Stimulated activated CD4-positive, alpha-beta T cell treated with anti-CD3 and anti-CD28 coated beads, Interleukin-1b, Interleukin-23, amount 100 ng/mL, for 1 hour (primary cell): ENCODE data around the gene OR52J3.
"Not testable (repeated sequence)": the region's sequence is repeated elsewhere in the genome, so short reads cannot be mapped to it uniquely, and the experiment has no call there.

ENCODE experiments used
- DNase-seq, 2 donors: peaks; one replicate each; pipeline ENCODE4 v3.0.0-alpha.2; 2020; ENCODE audit warnings: low read depth in 2 of 2

The OR52J3 gene

GRCh38 chr11:5046226-5046625 is at the start of gene OR52J3:
OR52J3 (plus strand) TSS chr11:5046526; CDS start chr11:5046526, 0 bp downstream.
- DNase-seq = no peak

DNA sequence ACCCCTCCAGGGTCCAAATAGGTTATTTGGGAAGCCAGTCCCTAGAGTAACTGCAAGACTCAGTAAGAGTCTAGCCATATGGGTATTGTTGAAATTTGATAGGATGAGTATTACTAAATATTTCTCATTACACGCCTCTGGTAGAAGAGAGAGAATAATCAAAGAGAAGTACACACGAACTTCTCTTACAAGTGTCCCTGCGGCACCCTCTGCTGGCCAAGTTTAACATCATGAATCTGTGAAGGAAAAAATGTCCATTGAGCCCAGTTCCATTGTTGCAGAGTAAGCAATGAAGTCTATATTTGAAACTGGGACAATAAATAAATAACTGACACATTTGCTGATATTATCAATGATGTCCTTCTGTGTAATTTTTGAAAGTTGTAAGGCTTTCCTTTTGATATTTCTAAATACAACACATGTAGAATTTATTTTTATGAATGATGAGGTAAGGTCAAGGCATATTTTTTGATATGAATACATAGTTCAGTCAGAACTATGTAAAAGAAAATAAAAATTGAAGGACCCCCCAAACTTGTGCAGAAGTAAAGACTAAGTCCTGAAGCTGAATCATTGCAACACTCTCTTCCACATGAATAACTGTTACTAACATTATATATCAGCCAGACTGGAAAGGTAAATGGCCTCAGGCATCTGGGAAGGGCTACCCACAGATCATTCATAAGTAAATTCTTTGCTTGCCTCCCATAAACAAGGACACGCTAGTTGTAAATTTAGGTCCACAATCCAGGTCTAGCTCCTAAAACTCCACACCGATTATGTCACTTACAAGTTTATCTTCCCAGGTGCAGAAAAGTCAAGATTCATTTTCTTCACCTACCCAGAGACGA is 41.7 kb upstream of the OR52J3 start:
- no peak for DNase-seq

DNA sequence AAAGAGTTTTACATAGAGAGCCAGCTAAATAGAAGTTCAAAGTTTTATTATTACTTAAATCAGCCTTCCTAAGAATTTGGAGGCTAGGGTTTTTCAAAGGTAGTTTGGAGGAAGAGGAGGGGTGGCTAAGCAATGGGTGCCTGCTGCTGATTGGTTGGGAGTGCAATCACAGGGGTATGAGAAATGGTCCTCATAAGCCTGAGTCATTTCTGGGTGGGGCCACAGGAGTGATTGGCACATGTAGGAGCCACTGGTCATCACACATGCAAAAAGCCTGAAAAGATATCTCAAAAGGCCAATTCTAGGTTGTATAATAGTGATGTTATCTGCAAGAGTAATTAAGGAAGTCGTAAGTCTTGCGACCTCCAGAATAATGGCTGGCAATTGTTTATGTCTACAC is 38.8 kb upstream of the OR52J3 start:
- no peak for DNase-seq

- DNase-seq = no peak
Observed at GRCh38 chr11:5011254-5011653, 35.1 kb upstream of the OR52J3 start.

GRCh38 chr11:5013012-5013411 is 33.3 kb upstream of the OR52J3 start:
- no peak for DNase-seq

DNA sequence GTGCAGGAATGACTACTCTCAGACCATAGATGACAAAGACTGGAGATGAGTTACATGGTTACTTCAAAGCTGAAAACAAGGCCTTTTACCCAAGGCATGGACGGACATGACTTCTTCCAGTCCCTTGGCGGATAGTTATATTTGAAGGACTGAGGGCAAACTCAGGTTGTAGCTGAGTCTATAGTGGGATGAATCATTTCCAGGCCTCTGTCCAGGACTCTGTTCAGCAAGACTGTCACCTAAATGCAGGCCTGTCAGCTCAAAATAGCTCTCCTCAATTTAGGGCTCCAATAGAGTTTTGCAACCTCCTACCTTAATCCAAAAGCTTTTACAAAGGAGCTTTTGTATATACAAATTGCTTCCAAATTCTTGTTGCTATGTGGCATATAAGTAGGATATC is 24.3 kb upstream of the OR52J3 start:
- no peak for DNase-seq

DNA sequence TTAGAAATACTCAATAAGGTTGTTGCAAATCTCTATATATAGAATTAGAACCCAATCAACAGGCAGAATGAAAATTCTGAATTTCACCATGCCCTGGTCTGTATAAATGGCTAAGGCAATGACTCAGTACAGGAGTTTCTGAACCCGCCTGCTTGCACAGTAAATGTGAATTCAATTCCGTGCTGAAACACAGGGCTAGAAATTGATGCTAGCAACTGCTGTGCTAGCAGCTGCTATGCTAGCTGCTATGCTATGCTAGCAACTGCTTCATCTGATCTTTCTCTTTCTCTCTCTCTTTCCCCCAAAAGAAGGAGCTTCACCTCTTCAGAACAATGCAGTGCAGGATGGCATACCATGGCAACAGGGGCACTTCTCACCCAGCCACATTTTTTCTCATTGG is 9.7 kb upstream of the OR52J3 start:
- DNase-seq = no peak

- DNase-seq = no peak
Observed at GRCh38 chr11:5037926-5038325, 8.4 kb upstream of the OR52J3 start.

DNA sequence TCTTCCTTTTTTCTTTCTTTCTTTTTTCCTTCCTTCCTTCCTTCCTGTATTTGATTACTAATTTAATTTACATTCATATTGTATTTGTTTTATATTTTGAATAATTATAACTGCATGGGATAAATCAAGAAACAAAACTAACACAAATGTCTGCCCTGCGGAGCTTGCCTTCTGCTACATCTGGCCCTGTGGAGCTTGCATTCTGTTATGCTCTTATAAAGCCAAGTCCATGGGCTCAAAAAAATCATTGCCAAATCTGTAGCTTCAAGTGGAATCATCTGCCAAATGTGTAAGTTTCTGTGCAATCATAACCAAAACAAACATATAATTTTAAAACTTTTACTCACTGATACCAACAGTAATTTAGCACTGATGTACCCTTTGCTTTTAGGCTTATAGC is 8.0 kb upstream of the OR52J3 start:
- no peak for DNase-seq

DNA sequence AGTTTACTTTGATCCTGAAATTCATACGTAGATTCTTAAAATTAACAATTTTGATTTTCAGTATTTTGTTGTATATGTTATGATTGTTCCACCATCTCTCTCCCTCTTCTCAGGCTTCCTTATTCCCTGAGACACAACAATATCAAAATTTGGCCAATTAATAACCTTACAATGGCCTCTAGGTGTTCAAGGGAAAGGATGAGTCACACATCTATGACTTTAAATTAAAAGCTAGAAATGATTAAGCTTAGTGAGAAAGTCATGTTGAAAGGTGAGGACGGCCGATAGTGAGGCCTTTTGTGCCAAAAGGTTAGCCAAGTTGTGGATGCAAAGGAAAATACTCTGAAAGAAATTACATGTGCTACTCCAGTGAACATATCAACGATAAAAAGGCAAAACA is 5.5 kb upstream of the OR52J3 start:
- no peak for DNase-seq

GRCh38 chr11:5042091-5042490 is 4.2 kb upstream of the OR52J3 start:
- DNase-seq = no peak

GRCh38 chr11:5043380-5043779 is 2.9 kb upstream of the OR52J3 start:
- DNase-seq = no peak

GRCh38 chr11:5046754-5047330 is 516 bp downstream of the OR52J3 start:
- no peak for DNase-seq

GRCh38 chr11:5058679-5059078 is 12.4 kb downstream of the OR52J3 start:
- not testable (repeated sequence) for DNase-seq

- no peak for DNase-seq
Observed at GRCh38 chr11:5059391-5059790, 13.1 kb downstream of the OR52J3 start, which contains the start of gene OR52E2. OR52E2 (minus strand) TSS chr11:5059627; CDS start chr11:5059627, 0 bp downstream.

GRCh38 chr11:5065027-5065426 is 18.7 kb downstream of the OR52J3 start:
- no peak for DNase-seq

- no peak for DNase-seq
Observed at GRCh38 chr11:5069272-5069671, 22.9 kb downstream of the OR52J3 start, which contains the start of gene OR52E1. OR52E1 (plus strand) TSS chr11:5069572.

DNA sequence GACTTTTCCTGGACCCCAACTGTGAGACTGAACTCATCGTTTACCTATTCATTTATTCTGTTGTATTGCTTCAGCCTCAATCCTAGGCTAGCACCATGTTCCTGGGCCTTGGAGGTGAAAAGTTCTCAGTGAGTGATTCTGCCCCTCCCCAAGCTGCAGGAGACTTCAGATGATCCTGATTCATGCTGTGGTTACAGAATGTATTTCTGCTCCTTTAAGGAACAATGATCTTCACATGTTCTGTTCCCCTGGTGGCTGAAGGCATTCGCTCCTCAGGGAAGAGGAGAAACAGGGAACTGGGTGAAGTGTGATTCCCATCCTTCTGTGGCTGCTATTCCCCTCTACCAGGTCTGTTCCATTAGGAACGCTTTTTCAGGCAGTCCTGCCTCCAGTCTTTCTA is 25.5 kb downstream of the OR52J3 start:
- no peak for DNase-seq

DNA sequence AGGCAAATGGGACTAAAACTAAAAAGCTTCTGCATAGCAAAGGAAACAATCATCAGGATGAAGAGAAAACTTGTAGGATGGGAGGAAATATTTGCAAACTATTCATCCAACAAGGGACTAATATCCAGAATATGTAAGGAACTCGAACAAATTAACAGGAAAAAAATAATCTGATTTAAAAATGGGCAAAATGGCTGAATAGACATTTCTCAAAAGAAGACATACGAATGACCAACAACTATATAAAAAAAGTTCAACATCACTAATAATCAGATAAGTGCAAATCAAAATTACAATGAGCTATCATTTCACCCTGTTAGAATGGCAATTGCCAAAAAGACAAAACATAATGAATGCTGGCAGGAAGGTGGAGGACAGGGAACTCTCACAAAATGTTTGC is 35.1 kb downstream of the OR52J3 start:
- no peak for DNase-seq

GRCh38 chr11:5083602-5084001 is 37.3 kb downstream of the OR52J3 start:
- DNase-seq = no peak

GRCh38 chr11:5088556-5088955 is 42.2 kb downstream of the OR52J3 start:
- DNase-seq = no peak

GRCh38 chr11:5090668-5091067 is 44.3 kb downstream of the OR52J3 start:
- DNase-seq = no peak
